Neural cell (in vitro differentiated cells): Measurements from ENCODE around the gene GNL3.

Source experiments
- EP300 ChIP-seq: fragments of 450-650 bp; conservative IDR thresholded peaks from 2 replicates; pipeline ENCODE4 v1.6.1; 2014; ENCODE audit warnings: antibody characterized with exemption, mild to moderate bottlenecking, moderate library complexity; ENCODE audit not compliant: poor library complexity, severe bottlenecking
- EZH2 ChIP-seq: fragments of 200-600, 300-800 bp; shearing (Covaris generic), sonication (generic); IDR thresholded peaks from 2 replicates; pipeline ENCODE4 v1.6.1; 2014; ENCODE audit warnings: antibody characterized with exemption, low read length, borderline replicate concordance, mild to moderate bottlenecking; ENCODE audit not compliant: insufficient read depth, poor library complexity, severe bottlenecking
- POLR2AphosphoS5 ChIP-seq: IDR thresholded peaks from 2 replicates; pipeline ENCODE4 v1.6.1; 2012
- RAD21 ChIP-seq: fragments of 450-650 bp; conservative IDR thresholded peaks from 2 replicates; pipeline ENCODE4 v1.6.1; 2014; ENCODE audit warnings: antibody characterized with exemption, mild to moderate bottlenecking, moderate library complexity
- SMC3 ChIP-seq: fragments of 450-650 bp; conservative IDR thresholded peaks from 2 replicates; pipeline ENCODE4 v1.6.1; 2014; ENCODE audit warnings: antibody characterized with exemption, mild to moderate bottlenecking, moderate library complexity; ENCODE audit not compliant: poor library complexity
- TAF1 ChIP-seq: IDR thresholded peaks from 2 replicates; pipeline ENCODE4 v1.6.1; 2012; ENCODE audit warnings: low read depth
- TF ChIP-seq, protein P1 (sequence below): fragments of 450-650 bp; IDR thresholded peaks from 2 replicates; pipeline ENCODE4 v1.5.1; 2014; ENCODE audit warnings: antibody characterized with exemption, mild to moderate bottlenecking, moderate library complexity; ENCODE audit not compliant: poor library complexity, severe bottlenecking

DNA sequence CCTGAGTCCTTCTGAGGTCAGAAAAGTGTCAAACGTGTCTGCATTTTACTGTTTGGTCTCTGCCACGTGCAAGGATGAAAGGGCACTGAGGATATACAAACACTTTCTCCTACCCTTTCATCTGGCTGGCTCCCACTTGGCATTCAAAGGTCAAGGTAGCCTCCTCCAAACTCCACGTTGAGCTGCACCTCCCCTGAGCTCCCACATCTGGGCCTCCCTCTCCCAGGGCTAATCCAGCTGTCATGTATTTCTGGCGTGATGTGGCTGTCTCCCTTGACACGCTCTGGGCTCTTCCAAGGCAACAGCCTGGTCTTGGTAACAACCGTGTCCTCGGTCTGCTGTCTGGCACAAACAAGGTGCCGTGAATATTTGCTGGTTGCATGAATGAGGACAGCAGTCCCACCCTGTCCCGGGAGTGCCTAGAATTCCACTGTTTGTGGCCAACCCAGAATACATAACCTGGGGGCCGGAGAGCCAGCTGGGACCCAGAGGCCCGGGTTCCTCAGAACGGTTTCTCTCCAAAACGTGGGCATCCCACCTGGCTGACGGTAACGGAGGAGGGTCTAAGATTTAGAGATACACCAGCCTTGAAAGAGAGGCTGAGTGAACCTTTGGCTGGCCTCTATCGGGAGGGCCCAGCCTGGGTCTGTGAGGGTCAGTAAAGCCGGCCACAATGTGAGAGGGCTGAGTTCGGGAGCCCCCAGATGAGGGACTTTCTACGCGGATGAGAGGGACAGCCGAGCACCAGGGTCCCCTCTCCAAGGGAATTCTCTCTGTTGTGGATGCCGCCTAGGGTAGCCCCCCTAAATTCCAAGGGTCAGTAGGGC is 19.0 kb downstream of the GNL3 start:
- TF ChIP-seq, protein P1, sequence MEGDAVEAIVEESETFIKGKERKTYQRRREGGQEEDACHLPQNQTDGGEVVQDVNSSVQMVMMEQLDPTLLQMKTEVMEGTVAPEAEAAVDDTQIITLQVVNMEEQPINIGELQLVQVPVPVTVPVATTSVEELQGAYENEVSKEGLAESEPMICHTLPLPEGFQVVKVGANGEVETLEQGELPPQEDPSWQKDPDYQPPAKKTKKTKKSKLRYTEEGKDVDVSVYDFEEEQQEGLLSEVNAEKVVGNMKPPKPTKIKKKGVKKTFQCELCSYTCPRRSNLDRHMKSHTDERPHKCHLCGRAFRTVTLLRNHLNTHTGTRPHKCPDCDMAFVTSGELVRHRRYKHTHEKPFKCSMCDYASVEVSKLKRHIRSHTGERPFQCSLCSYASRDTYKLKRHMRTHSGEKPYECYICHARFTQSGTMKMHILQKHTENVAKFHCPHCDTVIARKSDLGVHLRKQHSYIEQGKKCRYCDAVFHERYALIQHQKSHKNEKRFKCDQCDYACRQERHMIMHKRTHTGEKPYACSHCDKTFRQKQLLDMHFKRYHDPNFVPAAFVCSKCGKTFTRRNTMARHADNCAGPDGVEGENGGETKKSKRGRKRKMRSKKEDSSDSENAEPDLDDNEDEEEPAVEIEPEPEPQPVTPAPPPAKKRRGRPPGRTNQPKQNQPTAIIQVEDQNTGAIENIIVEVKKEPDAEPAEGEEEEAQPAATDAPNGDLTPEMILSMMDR: no peak
- TF ChIP-seq POLR2AphosphoS5 (no peak), EZH2 (no peak), RAD21 (no peak), TAF1 (no peak), SMC3 (no peak), EP300 (no peak)
